Breast epithelium (tissue), 4 donors: ENCODE measurements around the gene ADARB2. TPM values are rescaled to one million over a fixed set of nuclear protein-coding genes. Genes with fewer than 3 reads are reported as not detected.

Experiments used
- DNase-seq, 2 donors: peaks; one replicate each; pipeline ENCODE4 v3.0.0-alpha.2; 2019; ENCODE audit warnings: low spot score in 2 of 2
- H3K27ac ChIP-seq, 2 donors: fragments of 200-600 bp; sonication (generic) in 1 of 2; one replicate each; pipeline ENCODE4 v1.5.1; 2016 to 2019; ENCODE audit warnings: mild to moderate bottlenecking in 1 of 2
- H3K27me3 ChIP-seq, 2 donors: fragments of 200-600 bp; sonication (generic) in 1 of 2; one replicate each; pipeline versions ENCODE4 v1.5.1 to v1.6.0; 2017 to 2019; ENCODE audit warnings: control low read depth in 1 of 2, mild to moderate bottlenecking in 1 of 2
- H3K36me3 ChIP-seq: fragments of 200-600 bp; one replicate; pipeline ENCODE4 v1.5.1; 2019
- H3K4me1 ChIP-seq, 2 donors: fragments of 200-600 bp; sonication (generic); one replicate each; pipeline ENCODE4 v1.5.1; 2016 to 2019; ENCODE audit warnings: control low read depth in 1 of 2
- H3K4me3 ChIP-seq, 3 donors: fragments of 200-600 bp; sonication (generic); 1 replicate in 2 of 3; 2 replicates in 1 of 3; pipeline ENCODE4 v1.5.1; 2016 to 2019; ENCODE audit warnings: mild to moderate bottlenecking in 3 of 3, moderate library complexity in 2 of 3
- H3K9me3 ChIP-seq, 2 donors: fragments of 200-600 bp; sonication (generic) in 1 of 2; one replicate each; pipeline ENCODE4 v1.5.1; 2016 to 2019; ENCODE audit warnings: control low read depth in 1 of 2
- POLR2A ChIP-seq: fragments of 450-650 bp; IDR thresholded peaks from one replicate; pipeline ENCODE4 v1.6.1; 2016; ENCODE audit warnings: antibody characterized with exemption, mild to moderate bottlenecking, moderate library complexity
- POLR2AphosphoS5 ChIP-seq, 3 donors: sonication (generic); formaldehyde crosslinking; IDR thresholded peaks; one replicate each; pipeline ENCODE4 v1.6.1; 2017; ENCODE audit warnings: antibody characterized with exemption in 3 of 3
- intact Hi-C: fragments of 100-400 bp; cut with DNase I; formaldehyde crosslinking; loops from one replicate; pipeline ENCODE4 v1.15.1; 2023; ENCODE audit warnings: low total_unique reads
- total RNA-seq, 3 donors: library from RNA; depleted of rRNA; stranded (reverse); fragments of >200 nt; gene quantifications; one replicate each; pipeline ENCODE4 v1.1.0, GENCODE V29; 2016
- TF ChIP-seq, protein P1 (sequence below), 3 donors: fragments of 450-650 bp; IDR thresholded peaks; one replicate each; pipeline ENCODE4 v1.5.1; 2016 to 2017; ENCODE audit warnings: antibody characterized with exemption in 3 of 3, mild to moderate bottlenecking in 3 of 3, moderate library complexity in 3 of 3

ADARB2 gene
- total RNA-seq, 3 donors from 2014 or later: 0.32 to 3.9 (median 2.0) TPM

DNA sequence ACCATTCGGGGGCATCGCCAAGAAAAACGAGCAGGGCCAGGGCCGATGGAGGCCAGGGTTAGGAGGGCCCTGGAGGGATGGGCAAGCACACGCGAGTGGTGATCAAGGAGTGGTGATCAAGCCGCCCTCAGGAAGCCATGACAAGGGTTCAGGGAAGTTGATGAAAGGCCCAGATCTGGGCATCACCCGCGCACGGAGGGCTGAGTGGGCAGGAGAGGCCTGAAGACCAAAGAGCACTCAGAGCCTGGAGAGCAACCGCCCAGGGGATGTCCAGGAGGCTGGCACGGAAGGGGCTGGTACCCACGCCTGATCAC is 566.5 kb downstream of the ADARB2 start:
- intact Hi-C loops: no loop called here
- DNase-seq: peak in 1 of 2 donors; percentile 38

DNA sequence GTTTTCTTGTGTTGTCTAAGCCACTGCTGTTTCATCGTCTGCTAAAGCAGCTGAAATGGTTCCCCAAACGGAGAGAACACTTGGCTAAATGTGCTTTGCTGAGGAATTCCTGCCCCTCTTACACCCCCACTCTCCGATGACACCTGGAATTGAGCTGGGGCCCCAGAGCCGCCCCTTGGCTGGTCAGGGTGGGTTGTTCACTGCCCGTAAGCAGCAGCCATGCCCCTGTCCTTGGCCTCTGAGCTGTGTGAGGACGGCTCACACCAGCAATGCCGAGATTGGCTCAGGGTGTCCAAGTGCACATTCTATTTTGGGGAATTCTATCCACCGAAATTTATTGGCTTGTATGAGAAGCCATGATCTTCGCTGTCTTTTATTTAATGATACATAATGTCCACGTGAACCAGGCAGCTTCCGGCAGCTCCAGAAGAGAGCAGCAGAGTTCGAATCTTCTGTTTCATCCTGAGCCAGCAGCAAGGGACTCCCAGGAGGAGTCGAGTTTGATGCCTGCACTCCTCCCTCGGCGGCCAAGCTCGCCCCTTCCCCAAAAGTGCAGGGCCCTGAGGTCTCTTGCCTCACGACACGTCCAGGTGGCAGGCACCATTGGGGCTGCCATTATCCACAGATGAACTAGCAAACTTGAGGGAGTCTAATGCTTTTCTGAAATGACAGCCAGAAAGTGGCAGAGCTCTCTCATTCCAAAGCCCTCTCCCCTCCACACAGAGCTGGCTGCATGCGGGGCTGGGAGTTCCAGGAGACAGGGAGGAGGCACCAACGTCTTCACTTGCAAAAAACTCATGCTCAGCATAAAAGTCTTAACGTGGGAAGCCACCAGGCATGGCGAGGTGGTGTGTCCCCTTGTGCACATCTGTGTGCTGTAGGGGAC is 567.1 kb downstream of the ADARB2 start:
- TF ChIP-seq POLR2AphosphoS5 (IDR thresholded peaks at IDR 0.05): no peak
- H3K9me3 ChIP-seq: no peaks in the 10 kb centered on the region
- H3K27ac ChIP-seq: no peak overlapping the region
- H3K36me3 ChIP-seq: no peaks in the 10 kb centered on the region
- intact Hi-C loops: no loop called here
- peaks cover 0 to 4% of the 10 kb centered on the region in 2 donors for H3K27me3 ChIP-seq
- DNase-seq: peak in 1 of 2 donors; percentile 46
- no peak overlapping the region for H3K4me3 ChIP-seq
- no peaks in the 10 kb centered on the region for H3K4me1 ChIP-seq

More for the DNA sequence above, 566.5 kb downstream of the ADARB2 start:
- no peaks in the 10 kb centered on the region for H3K27me3 ChIP-seq
- no peak overlapping the region for H3K27ac ChIP-seq
- no peak overlapping the region for H3K4me3 ChIP-seq
- TF ChIP-seq POLR2A: no peak
- no peak for TF ChIP-seq POLR2AphosphoS5 (IDR thresholded peaks at IDR 0.05)
- TF ChIP-seq, protein P1, sequence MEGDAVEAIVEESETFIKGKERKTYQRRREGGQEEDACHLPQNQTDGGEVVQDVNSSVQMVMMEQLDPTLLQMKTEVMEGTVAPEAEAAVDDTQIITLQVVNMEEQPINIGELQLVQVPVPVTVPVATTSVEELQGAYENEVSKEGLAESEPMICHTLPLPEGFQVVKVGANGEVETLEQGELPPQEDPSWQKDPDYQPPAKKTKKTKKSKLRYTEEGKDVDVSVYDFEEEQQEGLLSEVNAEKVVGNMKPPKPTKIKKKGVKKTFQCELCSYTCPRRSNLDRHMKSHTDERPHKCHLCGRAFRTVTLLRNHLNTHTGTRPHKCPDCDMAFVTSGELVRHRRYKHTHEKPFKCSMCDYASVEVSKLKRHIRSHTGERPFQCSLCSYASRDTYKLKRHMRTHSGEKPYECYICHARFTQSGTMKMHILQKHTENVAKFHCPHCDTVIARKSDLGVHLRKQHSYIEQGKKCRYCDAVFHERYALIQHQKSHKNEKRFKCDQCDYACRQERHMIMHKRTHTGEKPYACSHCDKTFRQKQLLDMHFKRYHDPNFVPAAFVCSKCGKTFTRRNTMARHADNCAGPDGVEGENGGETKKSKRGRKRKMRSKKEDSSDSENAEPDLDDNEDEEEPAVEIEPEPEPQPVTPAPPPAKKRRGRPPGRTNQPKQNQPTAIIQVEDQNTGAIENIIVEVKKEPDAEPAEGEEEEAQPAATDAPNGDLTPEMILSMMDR (IDR thresholded peaks at IDR 0.05): no peak
- no peaks in the 10 kb centered on the region for H3K4me1 ChIP-seq
- H3K9me3 ChIP-seq: no peaks in the 10 kb centered on the region
- no peaks in the 10 kb centered on the region for H3K36me3 ChIP-seq

DNA sequence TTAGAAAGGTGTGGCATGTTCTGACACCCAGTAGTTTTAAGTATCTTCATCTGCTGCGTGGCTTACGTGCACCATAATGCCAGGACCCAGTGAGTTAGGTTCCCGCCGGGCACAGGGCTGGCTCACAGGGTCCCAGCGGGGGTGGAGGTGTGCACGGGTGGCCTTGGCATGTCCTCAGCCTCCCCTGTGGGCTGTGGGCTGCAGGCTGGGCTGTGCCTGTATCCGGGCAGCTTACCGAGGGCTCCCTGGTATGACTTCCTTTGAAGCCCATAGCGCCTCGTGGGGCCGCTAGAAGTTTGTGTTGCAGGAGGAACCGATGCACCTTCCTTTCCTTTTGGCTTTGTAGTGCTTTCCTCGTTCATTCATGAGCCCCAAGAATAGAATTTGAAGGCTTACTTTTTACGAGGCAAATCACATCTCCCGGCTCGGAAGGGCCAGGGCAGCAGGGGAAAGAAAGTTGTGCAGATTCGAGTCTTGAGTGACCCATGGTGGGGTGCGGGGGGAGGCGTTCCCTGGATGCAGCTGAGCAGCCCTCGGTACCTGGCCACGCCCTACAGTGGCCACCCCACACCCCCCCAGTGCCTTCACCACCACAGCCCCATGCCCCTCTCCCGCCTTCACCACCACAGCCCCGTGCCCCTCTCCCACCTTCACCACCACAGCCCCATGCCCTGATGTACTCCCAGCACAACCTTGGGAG is 568.0 kb downstream of the ADARB2 start:
- no peak for TF ChIP-seq POLR2A
- TF ChIP-seq POLR2AphosphoS5 (IDR thresholded peaks at IDR 0.05): no peak
- TF ChIP-seq, protein P1 (IDR thresholded peaks at IDR 0.05): no peak
- Histone ChIP-seq H3K4me1 (no peaks in the 10 kb centered on the region), H3K36me3 (no peaks in the 10 kb centered on the region), H3K9me3 (no peaks in the 10 kb centered on the region), H3K27me3 (peaks cover 0 to 4% of the 10 kb centered on the region in 2 donors), H3K27ac (no peak overlapping the region), H3K4me3 (no peak overlapping the region)
- intact Hi-C loops: no loop called here
- DNase-seq: peak in 1 of 2 donors; percentile 24

DNA sequence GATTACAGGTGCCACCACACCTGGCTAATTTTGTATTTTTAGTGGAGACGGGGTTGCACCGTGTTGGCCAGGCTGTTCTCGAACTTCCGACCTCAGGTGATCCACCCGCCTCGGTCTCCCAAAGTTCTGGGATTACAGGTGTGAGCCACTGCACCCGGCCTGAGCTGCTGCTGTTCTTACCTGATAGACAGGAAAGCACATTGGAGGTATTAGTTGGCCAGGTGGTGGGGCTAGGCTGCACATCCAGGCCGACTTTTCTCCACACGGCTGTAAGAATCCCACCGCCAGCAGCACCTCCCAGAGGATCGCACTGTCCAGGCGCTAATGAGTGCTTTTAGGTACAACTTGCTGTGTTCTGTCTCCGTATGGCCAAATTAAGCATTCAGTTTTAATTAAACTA is 568.6 kb downstream of the ADARB2 start:
- Histone ChIP-seq H3K27me3 (peaks cover 0 to 4% of the 10 kb centered on the region in 2 donors), H3K9me3 (no peaks in the 10 kb centered on the region), H3K4me1 (no peaks in the 10 kb centered on the region), H3K27ac (no peak overlapping the region), H3K36me3 (no peaks in the 10 kb centered on the region), H3K4me3 (no peak overlapping the region)
- intact Hi-C loops: no loop called here
- TF ChIP-seq POLR2AphosphoS5 (IDR thresholded peaks at IDR 0.05) (no peak), POLR2A (no peak)
- TF ChIP-seq, protein P1 (IDR thresholded peaks at IDR 0.05): no peak
- peak in 1 of 2 donors; percentile 46 for DNase-seq

DNA sequence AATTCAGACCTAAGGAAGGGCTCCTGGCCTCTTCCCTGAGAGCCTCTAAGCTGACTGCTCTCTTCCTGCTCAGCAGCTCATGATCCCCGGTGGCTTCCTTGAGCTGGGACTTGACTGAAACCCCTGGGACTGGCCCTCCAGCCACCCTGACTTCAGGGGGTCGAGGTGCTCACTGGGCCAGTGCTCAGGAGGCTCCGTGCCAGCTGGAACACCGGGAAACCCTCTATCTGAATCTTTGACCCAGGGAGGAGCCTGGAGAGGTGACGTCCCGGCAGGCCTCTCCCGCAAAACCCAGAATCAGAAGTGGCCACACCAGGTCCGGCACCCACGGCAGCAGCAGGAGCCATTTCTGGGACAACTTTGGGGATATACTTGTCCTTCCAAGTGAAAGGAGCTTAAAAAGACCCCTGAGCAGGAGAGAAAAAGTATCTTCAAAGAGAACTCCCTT is 570.5 kb downstream of the ADARB2 start:
- H3K27ac ChIP-seq: no peak overlapping the region
- TF ChIP-seq POLR2AphosphoS5 (IDR thresholded peaks at IDR 0.05) (no peak), POLR2A (no peak)
- TF ChIP-seq, protein P1 (IDR thresholded peaks at IDR 0.05): no peak
- no peaks in the 10 kb centered on the region for H3K9me3 ChIP-seq
- no peaks in the 10 kb centered on the region for H3K36me3 ChIP-seq
- intact Hi-C loops: no loop called here
- H3K27me3 ChIP-seq: peaks cover 0 to 4% of the 10 kb centered on the region in 2 donors
- no peaks in the 10 kb centered on the region for H3K4me1 ChIP-seq
- peak in 1 of 2 donors; percentile 31 for DNase-seq
- H3K4me3 ChIP-seq: no peak overlapping the region
